Fibroblast of pulmonary artery (primary cell): Measurements from ENCODE around the gene ZBTB14.
A peak's percentile ranks its signal among the peaks of the same experiment; 100 is the strongest.

Experiments used
- DNase-seq: peaks from one replicate; pipeline ENCODE4 v3.0.0-alpha.2; 2010; ENCODE audit warnings: low read depth
- H3K4me3 ChIP-seq: replicated peaks from 2 replicates; pipeline ENCODE4 v1.5.1; 2011; ENCODE audit warnings: low read depth, mild to moderate bottlenecking, control low read depth, low read length, moderate library complexity
- TF ChIP-seq, protein P1 (sequence below): IDR thresholded peaks from 2 replicates; pipeline ENCODE4 v1.5.1; 2011; ENCODE audit warnings: mild to moderate bottlenecking, control low read depth, low read length, inconsistent platforms; ENCODE audit errors: missing control alignments

The ZBTB14 gene

GRCh38 chr18:5244941-5245340 lies 50.6 kb downstream of the ZBTB14 start:
- H3K4me3 ChIP-seq = no peak overlapping the region
- DNase-seq = no peak
- TF ChIP-seq, protein P1, sequence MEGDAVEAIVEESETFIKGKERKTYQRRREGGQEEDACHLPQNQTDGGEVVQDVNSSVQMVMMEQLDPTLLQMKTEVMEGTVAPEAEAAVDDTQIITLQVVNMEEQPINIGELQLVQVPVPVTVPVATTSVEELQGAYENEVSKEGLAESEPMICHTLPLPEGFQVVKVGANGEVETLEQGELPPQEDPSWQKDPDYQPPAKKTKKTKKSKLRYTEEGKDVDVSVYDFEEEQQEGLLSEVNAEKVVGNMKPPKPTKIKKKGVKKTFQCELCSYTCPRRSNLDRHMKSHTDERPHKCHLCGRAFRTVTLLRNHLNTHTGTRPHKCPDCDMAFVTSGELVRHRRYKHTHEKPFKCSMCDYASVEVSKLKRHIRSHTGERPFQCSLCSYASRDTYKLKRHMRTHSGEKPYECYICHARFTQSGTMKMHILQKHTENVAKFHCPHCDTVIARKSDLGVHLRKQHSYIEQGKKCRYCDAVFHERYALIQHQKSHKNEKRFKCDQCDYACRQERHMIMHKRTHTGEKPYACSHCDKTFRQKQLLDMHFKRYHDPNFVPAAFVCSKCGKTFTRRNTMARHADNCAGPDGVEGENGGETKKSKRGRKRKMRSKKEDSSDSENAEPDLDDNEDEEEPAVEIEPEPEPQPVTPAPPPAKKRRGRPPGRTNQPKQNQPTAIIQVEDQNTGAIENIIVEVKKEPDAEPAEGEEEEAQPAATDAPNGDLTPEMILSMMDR = no peak

- TF ChIP-seq, protein P1 = no peak
- H3K4me3 ChIP-seq = peak overlapping the region; percentile 80
- no peak for DNase-seq
These were observed 56.1 kb downstream of the ZBTB14 start for GRCh38 chr18:5239447-5239846.
